Measurements from ENCODE around the gene GRB2. TPM values are rescaled to one million over a fixed set of nuclear protein-coding genes. Genes with fewer than 3 reads are reported as not detected.
A peak's percentile ranks its signal among the peaks of the same experiment; 100 is the strongest.
"Not testable (repeated sequence)": the region's sequence is repeated elsewhere in the genome, so short reads cannot be mapped to it uniquely, and the experiment has no call there.

The GRB2 gene
- polyA plus RNA-seq, 3 donors: 164 to 338 (median 262) TPM

- TF ChIP-seq CTCF (IDR thresholded peaks at IDR 0.05): no peak
- Mint-ChIP-seq H3K27ac (peak overlapping the region; percentile 90 to 100 (median 96)), H3K9me3 (no peaks in the 10 kb centered on the region), H3K27me3 (ENCODE audit: low read depth in 3 of 3) (no peaks in the 10 kb centered on the region), H3K36me3 (peaks cover 8 to 11% of the 10 kb centered on the region in 2 donors), H3K4me1 (peaks cover 55% of the 10 kb centered on the region), H3K4me3 (no peak overlapping the region)
- Histone ChIP-seq H3K9me3 (replicated peaks in 1 of 2; ENCODE audit: control insufficient read depth in 1 of 2, insufficient read depth in 1 of 2, low read length in 2 of 2) (no peaks in the 10 kb centered on the region), H4K20me1 (ENCODE audit: insufficient read depth, low read length) (no peaks in the 10 kb centered on the region), H3K27ac (ENCODE audit: low read depth in 1 of 2, low read length in 2 of 2) (peak overlapping the region in 1 of 2 donors; percentile 98), H3K4me2 (replicated peaks; ENCODE audit: extremely low read depth, low read length, poor library complexity, severe bottlenecking) (no peak overlapping the region), H3K27me3 (ENCODE audit: control insufficient read depth in 2 of 2, insufficient read depth in 2 of 2, low read length in 2 of 2) (no peaks in the 10 kb centered on the region), H3K36me3 (replicated peaks in 1 of 2; ENCODE audit: control insufficient read depth in 1 of 2, insufficient read depth in 2 of 2, low read length in 2 of 2) (no peaks in the 10 kb centered on the region), H2AFZ (ENCODE audit: insufficient read depth, low read depth, low read length, poor library complexity, severe bottlenecking) (no peak overlapping the region), H3K4me3 (replicated peaks in 1 of 3; ENCODE audit: low read depth in 2 of 3, low read length in 3 of 3) (no peak overlapping the region), H3K9ac (ENCODE audit: insufficient read depth, low read length, poor library complexity, severe bottlenecking) (peak overlapping the region; percentile 78), H3K79me2 (ENCODE audit: insufficient read depth, low read length) (peaks cover 31% of the 10 kb centered on the region), H3K4me1 (ENCODE audit: control insufficient read depth in 1 of 2, insufficient read depth in 2 of 2, low read length in 2 of 2) (peaks cover 71 to 77% of the 10 kb centered on the region in 2 donors)
- no CpG with 5 or more reads among the region's 7 CpGs for WGBS (ENCODE audit: insufficient coverage)
- no peak for DNase-seq
- intact Hi-C loops (cut with micrococcal nuclease): no loop called here
Measured at GRCh38 chr17:75300280-75300679, 105.2 kb downstream of the GRB2 start.

GRCh38 chr17:75295201-75296158 is 110.0 kb downstream of the GRB2 start:
- H3K36me3 Mint-ChIP-seq: peaks cover 1 to 3% of the 10 kb centered on the region in 2 donors
- H3K9me3 Mint-ChIP-seq: peaks cover 0 to 1% (median 0%) of the 10 kb centered on the region in 7 donors
- peak overlapping the region; percentile 87 to 98 for H3K27ac ChIP-seq (ENCODE audit: low read depth in 1 of 2, low read length in 2 of 2)
- WGBS (ENCODE audit: insufficient coverage): 0% methylated on average over 4 of the region's 8 CpGs
- peak; percentile 16 for TF ChIP-seq CTCF (IDR thresholded peaks at IDR 0.05)
- intact Hi-C loops (cut with micrococcal nuclease): loop anchor here in 1 of 2 donors (2.0 kb wide), 1 partner anchor 17 kb away; no protein-coding TSS in a partner anchor
- H3K4me1 ChIP-seq (ENCODE audit: control insufficient read depth in 1 of 2, insufficient read depth in 2 of 2, low read length in 2 of 2): peaks cover 85 to 89% of the 10 kb centered on the region in 2 donors
- peak overlapping the region; percentile 37 for H3K4me2 ChIP-seq (replicated peaks; ENCODE audit: extremely low read depth, low read length, poor library complexity, severe bottlenecking)
- H3K4me3 Mint-ChIP-seq: peak overlapping the region; percentile 62 to 76
- H3K4me1 Mint-ChIP-seq: peaks cover 64% of the 10 kb centered on the region
- peaks cover 41% of the 10 kb centered on the region for H3K79me2 ChIP-seq (ENCODE audit: insufficient read depth, low read length)
- H3K9ac ChIP-seq (ENCODE audit: insufficient read depth, low read length, poor library complexity, severe bottlenecking): peak overlapping the region; percentile 79
- peak overlapping the region; percentile 97 to 100 (median 100) for H3K27ac Mint-ChIP-seq
- peak; percentile 85 to 92 (median 90) for DNase-seq
- H3K27me3 Mint-ChIP-seq (ENCODE audit: low read depth in 3 of 3): no peaks in the 10 kb centered on the region
- H3K4me3 ChIP-seq (replicated peaks in 1 of 3; ENCODE audit: low read depth in 2 of 3, low read length in 3 of 3): peak overlapping the region in 1 of 3 experiments; percentile 10
- H3K9me3 ChIP-seq (replicated peaks in 1 of 2; ENCODE audit: control insufficient read depth in 1 of 2, insufficient read depth in 1 of 2, low read length in 2 of 2): no peaks in the 10 kb centered on the region
- H4K20me1 ChIP-seq (ENCODE audit: insufficient read depth, low read length): no peaks in the 10 kb centered on the region
- H3K36me3 ChIP-seq (replicated peaks in 1 of 2; ENCODE audit: control insufficient read depth in 1 of 2, insufficient read depth in 2 of 2, low read length in 2 of 2): no peaks in the 10 kb centered on the region
- no peak overlapping the region for H2AFZ ChIP-seq (ENCODE audit: insufficient read depth, low read depth, low read length, poor library complexity, severe bottlenecking)
- H3K27me3 ChIP-seq (ENCODE audit: control insufficient read depth in 2 of 2, insufficient read depth in 2 of 2, low read length in 2 of 2): no peaks in the 10 kb centered on the region

- 33% methylated on average over 3 of the region's 16 CpGs for WGBS (ENCODE audit: insufficient coverage)
- not testable (repeated sequence) for H3K36me3 ChIP-seq (replicated peaks in 1 of 2; ENCODE audit: control insufficient read depth in 1 of 2, insufficient read depth in 2 of 2, low read length in 2 of 2); H3K4me2 ChIP-seq (replicated peaks; ENCODE audit: extremely low read depth, low read length, poor library complexity, severe bottlenecking); H2AFZ ChIP-seq (ENCODE audit: insufficient read depth, low read depth, low read length, poor library complexity, severe bottlenecking); H3K36me3 Mint-ChIP-seq; H3K9me3 ChIP-seq (replicated peaks in 1 of 2; ENCODE audit: control insufficient read depth in 1 of 2, insufficient read depth in 1 of 2, low read length in 2 of 2); H3K27me3 ChIP-seq (ENCODE audit: control insufficient read depth in 2 of 2, insufficient read depth in 2 of 2, low read length in 2 of 2); H3K4me3 Mint-ChIP-seq; H3K9me3 Mint-ChIP-seq; H4K20me1 ChIP-seq (ENCODE audit: insufficient read depth, low read length); H3K27me3 Mint-ChIP-seq (ENCODE audit: low read depth in 3 of 3)
- peak; percentile 70 to 75 (median 71) for DNase-seq
- H3K27ac Mint-ChIP-seq: peak overlapping the region; percentile 90 to 100 (median 94)
- H3K9ac ChIP-seq (ENCODE audit: insufficient read depth, low read length, poor library complexity, severe bottlenecking): peak overlapping the region; percentile 56
- peak overlapping the region in 1 of 3 experiments; percentile 17 for H3K4me3 ChIP-seq (replicated peaks in 1 of 3; ENCODE audit: low read depth in 2 of 3, low read length in 3 of 3)
- peaks cover 42% of the 10 kb centered on the region for H3K79me2 ChIP-seq (ENCODE audit: insufficient read depth, low read length)
- H3K4me1 Mint-ChIP-seq: peaks cover 64% of the 10 kb centered on the region
- H3K4me1 ChIP-seq (ENCODE audit: control insufficient read depth in 1 of 2, insufficient read depth in 2 of 2, low read length in 2 of 2): peaks cover 80 to 83% of the 10 kb centered on the region in 2 donors
- intact Hi-C loops (cut with micrococcal nuclease): loop anchor here in 1 of 2 donors (5.0 kb wide), 1 partner anchor 34 kb away; no protein-coding TSS in a partner anchor
- peak overlapping the region; percentile 87 to 98 for H3K27ac ChIP-seq (ENCODE audit: low read depth in 1 of 2, low read length in 2 of 2)
Measured at GRCh38 chr17:75292810-75293448, 112.5 kb downstream of the GRB2 start.
